GM12874 (cell line): ENCODE data around the gene COL4A1.

ENCODE experiments used
- CTCF ChIP-seq: IDR thresholded peaks from 2 replicates; pipeline ENCODE4 v1.5.1; 2011; ENCODE audit warnings: low read depth, mild to moderate bottlenecking, control low read depth, low read length, moderate library complexity; ENCODE audit not compliant: insufficient read depth

COL4A1 gene

GRCh38 chr13:110322126-110322827, 15.3 kb upstream of the COL4A1 start:
- TF ChIP-seq CTCF: no peak

GRCh38 chr13:110320645-110321044, 13.7 kb upstream of the COL4A1 start:
- no peak for TF ChIP-seq CTCF

GRCh38 chr13:110319774-110320509, 13.0 kb upstream of the COL4A1 start:
- no peak for TF ChIP-seq CTCF

- no peak for TF ChIP-seq CTCF
Observed at GRCh38 chr13:110319397-110319773, 12.4 kb upstream of the COL4A1 start.

- no peak for TF ChIP-seq CTCF
Observed at GRCh38 chr13:110318920-110319319, 12.0 kb upstream of the COL4A1 start.

GRCh38 chr13:110317496-110318195, 10.7 kb upstream of the COL4A1 start:
- TF ChIP-seq CTCF: no peak

GRCh38 chr13:110317093-110317492, 10.1 kb upstream of the COL4A1 start:
- no peak for TF ChIP-seq CTCF
